COLO668 (cell line): ENCODE data around the gene RELA.
"Not testable (repeated sequence)": the region's sequence is repeated elsewhere in the genome, so short reads cannot be mapped to it uniquely, and the experiment has no call there.

Experiments
- DNase-seq: peaks from one replicate; lab custom pipeline; 2025; ENCODE audit not compliant: unreplicated experiment; lab: John Stamatoyannopoulos, UW

Gene RELA

DNA sequence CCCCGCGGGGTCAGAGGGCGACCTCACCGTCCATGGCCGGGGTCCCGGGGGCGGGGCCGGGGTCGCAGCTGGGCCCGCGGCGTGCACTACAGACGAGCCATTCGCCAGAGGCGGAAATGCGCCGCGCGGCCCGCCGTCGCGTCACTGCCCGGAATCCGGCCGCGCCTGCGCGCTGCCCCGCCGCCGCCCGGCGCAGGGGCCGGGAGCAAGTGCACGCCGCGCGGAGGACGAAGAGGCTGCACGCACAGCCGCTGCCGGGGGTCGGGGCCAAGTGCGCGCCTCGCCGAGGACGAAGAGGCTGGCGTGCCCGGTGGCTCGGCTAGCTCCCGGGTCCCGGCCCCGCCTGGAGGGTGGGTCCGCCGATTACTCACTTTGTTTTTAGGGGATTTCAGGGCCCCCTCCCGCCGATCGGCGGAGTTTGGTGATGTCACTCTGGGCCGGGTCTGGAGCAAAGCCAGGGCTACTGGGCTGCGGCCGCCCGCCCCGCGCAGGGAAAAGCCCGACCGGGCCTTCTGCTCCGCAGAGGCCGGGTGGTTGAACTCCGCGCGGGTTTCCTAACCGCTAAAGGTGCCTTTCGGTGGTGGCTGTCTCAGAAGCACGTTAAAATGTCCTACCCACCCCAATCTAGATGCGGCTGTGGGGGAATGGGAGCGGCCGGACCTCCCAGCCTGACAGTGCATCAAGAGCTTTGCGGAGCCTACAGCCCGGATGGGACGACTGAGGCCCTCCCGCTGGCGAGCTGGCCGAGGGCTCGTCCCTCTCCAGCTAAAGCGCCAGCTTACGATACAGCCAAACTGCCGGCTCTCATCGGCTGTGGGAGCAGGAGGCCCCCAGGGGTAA lies at the start of gene RELA:
TSS of gene RELA (minus strand) at position 118 of the 840 bp plus-strand sequence. CDS start at position 34, 84 bp downstream.
- peak; percentile 95 for DNase-seq

- DNase-seq = peak; percentile 96
Observed at GRCh38 chr11:65711785-65712632, 49.3 kb upstream of the RELA start, which contains the start of gene KAT5. TSS of gene KAT5 (plus strand) at chr11:65712252. CDS start at chr11:65712268, 16 bp downstream.

- no peak for DNase-seq
Observed at GRCh38 chr11:65710421-65710820, 47.7 kb upstream of the RELA start.

- no peak for DNase-seq
Observed at GRCh38 chr11:65709661-65710060, 46.9 kb upstream of the RELA start.

- DNase-seq = no peak
Observed at GRCh38 chr11:65708451-65708850, 45.7 kb upstream of the RELA start.

DNA sequence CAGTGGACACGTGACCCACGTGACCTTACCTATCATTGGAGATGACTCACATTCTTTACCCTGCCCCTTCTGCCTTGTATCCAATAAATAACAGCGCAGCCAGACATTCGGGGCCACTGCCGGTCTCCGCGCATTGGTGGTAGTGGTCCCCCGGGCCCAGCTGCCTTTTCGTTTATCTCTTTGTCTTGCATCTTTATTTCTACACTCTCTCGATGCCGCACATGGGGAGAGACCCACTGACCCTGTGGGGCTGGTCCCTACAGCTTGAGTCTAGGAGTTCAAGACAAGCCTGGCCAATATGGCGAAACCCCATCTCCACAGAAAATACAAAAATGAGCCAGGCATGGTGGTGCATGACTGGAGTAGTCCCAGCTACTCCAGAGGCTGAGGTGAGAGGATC lies 44.3 kb upstream of the RELA start:
- DNase-seq = not testable (repeated sequence)

GRCh38 chr11:65706303-65706763 lies 43.6 kb upstream of the RELA start:
- peak; percentile 44 for DNase-seq

GRCh38 chr11:65703846-65704245 lies 41.1 kb upstream of the RELA start:
- no peak for DNase-seq

GRCh38 chr11:65701686-65702085 lies 39.0 kb upstream of the RELA start:
- DNase-seq = no peak

DNA sequence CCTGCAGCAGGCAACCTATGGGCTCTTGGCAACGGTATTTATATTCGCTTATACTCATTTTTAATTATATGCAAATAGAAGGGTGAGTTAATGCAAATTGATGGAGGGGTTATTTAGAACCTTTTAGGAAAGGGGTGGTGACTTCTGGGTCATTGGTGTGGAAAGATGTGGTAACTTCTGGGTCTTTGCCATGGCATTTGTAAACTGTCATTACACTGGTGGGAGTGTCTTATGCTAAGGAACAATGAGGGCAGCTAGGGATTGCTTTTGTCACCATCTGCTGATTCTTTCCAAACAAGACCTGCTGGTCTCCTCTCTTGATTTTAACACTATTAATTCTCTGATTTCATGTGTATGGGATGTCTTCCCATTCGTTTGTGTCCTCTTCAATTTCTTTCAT lies 37.7 kb upstream of the RELA start:
- DNase-seq = no peak

DNA sequence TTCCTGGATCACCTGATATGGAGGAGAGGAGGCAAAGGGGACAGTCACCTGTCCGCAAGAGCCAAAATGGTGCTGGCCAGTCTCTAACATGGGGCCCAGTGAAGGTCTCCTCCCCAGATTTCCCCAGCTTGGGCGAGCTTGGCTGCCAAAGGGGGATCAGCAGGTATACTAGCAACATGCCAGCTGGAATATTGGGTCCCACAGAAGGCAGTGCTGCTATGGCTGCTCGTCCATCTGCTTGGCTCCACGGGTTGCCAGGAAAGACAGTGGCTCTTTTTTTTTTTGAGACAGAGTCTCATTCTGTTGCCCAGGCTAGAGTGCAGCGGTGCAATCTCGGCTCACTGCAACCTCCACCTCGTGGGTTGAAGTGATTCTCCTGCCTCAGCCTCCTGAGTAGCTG lies 36.6 kb upstream of the RELA start:
- no peak for DNase-seq

DNA sequence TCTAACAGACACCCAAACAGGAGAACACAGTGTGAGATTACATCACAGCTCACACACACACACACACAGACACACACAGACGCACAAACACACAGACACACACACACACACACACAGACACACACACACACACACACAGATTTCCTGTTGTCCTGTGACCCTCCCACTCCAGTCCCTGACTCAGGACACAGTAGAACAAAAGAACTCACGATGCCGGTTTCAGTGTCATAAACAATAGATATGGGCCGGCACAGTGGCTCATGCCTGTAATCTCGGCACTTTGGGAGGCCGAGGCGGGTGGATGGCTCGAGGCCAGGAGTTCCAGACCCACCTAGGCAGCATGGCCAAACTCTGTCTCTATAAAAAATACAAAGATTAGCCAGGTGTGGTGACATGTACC lies 35.5 kb upstream of the RELA start:
- no peak for DNase-seq

DNA sequence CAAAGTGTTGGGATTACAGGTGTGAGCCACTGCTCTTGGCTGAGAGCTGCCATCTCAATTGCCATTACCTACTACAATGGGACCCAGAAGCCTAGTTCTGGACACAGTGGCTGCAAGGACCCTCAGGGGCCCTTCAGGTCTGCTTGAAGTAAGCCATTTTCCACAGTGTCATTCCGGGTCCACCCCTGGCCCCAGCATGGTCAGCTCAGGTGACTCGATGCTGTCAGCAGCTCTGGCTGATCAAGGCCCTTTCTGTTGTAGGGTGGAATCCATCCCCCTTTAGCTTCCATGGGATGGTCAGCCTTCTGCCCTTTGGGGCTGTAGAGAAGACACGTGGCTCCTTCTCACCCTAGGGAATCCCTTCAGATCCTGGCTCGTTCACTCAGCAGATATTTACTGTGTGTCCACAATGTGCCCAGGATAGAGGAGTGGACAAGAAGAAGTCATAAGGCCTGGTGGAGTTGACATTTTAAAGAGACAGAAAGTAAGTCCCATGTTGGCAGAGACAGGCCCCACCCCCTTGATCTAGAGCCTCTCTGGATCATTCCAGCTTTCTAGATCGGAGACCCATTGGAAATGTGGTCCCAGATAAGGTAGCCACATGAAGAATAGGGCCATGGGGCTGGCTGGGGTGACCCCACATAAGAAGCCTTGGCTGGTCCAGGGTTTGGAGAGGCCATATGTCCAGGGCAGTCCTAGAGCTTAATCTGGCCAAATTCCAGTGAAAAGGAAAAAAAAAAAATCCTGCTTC lies 34.3 kb upstream of the RELA start:
- DNase-seq = no peak

DNA sequence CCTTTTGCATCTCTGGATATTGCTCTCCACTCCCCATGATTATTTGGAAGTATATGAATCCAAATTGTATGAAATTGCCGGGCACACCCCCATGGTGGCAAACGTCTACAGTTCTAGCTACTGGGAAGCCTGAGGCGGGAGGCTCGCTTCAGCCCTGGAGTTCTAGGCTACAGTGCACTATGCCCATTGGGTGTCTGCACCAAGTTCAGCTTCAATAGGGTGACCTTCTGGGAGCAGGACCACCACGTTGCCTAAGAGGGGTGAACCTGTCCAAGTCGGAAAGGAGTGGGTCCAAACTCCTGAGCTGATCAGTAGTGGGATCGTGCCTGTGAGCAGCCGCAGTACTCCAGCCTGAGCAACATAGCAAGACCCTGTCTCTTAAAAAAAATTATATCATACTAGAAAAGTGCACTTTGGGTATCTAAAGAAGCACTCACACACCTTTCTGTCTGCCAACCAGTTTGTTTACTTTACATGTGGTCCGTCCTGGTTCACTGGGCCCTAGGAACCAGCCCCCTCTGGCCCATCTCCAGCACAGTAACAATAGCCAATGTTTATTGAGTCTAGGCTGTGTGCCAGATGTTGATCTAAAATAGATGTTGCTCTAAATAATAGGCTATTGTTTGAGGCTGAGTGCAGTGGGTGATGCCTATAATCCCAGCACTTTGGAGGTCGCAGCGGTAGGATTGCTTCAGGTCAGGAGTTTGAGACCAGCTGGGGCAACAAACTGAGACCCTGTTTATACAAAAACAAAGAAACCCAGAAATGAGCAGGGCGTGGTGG lies 32.9 kb upstream of the RELA start:
- DNase-seq = peak; percentile 88

DNA sequence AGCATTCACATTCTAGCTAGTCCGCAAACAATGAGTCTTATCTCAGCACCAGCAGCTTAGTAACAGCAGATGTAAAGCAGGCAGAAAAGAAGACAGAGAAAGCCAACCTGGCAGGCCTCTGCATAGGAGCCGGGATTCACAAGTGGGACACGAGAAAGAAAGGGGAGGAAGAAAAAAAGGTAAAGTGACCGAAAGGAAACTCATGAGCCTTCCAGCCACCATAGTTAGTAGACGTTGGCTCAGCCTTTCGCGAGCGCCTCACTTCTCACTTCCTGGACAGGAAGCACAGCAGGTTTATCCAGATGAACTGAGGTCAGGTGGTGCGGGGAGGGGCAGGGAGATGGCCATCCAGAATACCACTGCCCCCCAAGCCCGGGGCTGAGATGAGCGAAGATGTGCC lies 29.7 kb upstream of the RELA start:
- no peak for DNase-seq

GRCh38 chr11:65691847-65692246 lies 29.1 kb upstream of the RELA start:
- DNase-seq = not testable (repeated sequence)

DNA sequence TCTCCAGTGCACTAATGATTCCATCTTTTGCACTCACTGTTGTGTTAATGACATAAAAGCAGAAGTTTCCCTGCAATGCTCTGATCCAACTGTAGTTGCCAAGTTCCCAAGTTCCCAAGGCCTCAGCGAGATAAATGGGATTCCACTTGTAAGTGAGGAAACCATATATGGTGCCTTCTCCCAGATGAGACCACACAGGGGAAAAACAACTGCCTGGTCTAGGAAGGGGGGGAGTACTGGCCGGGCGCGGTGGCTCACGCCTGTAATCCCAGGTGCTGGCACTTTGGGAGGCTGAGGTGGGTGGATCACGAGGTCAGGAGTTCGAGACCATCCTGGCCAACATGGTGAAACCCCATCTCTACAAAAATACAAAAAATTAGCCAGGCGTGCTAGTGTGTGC lies 23.3 kb upstream of the RELA start:
- no peak for DNase-seq

DNA sequence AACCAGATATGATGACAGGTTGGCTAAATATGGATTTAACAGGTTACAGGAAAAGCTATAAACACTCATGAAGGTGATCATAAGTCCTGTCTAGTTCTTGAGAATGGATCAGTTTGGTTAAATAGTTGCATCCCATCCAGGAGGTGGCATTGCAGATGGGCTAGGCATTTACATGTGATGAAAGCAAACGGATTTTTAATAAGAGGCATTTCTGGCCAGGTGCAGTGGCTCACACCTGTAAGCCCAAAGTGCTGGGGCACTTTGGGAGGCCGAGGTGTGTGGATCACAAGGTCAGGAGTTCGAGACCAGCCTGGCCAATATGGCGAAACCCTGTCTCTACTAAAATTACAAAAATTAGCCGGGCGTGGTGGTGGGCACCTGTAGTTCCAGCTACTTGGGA lies 20.8 kb upstream of the RELA start:
- not testable (repeated sequence) for DNase-seq

GRCh38 chr11:65680192-65680743 lies 17.6 kb upstream of the RELA start:
- no peak for DNase-seq

GRCh38 chr11:65672982-65673381 lies 10.3 kb upstream of the RELA start:
- no peak for DNase-seq
